Measurements from ENCODE around the gene MGAT3. TPM values are rescaled to one million over a fixed set of nuclear protein-coding genes. Genes with fewer than 3 reads are reported as not detected.
A peak's percentile ranks its signal among the peaks of the same experiment; 100 is the strongest.

MGAT3 gene
- total RNA-seq, 2 experiments from 2014 or later: 16.3 to 44.3 TPM

- Histone ChIP-seq H3K27ac (ENCODE audit: low read depth, low read length, poor library complexity, severe bottlenecking) (peak overlapping the region; percentile 96), H3K4me2 (ENCODE audit: low read length) (peak overlapping the region; percentile 57), H3K79me2 (ENCODE audit: insufficient read depth, low read depth, low read length) (peaks cover 10% of the 10 kb centered on the region), H3K4me1 (ENCODE audit: insufficient read depth, low read length, poor library complexity, severe bottlenecking) (peaks cover 87% of the 10 kb centered on the region), H3K36me3 (ENCODE audit: insufficient read depth, low read length) (no peaks in the 10 kb centered on the region), H2AFZ (ENCODE audit: low read length) (peak overlapping the region; percentile 78; the same call in 1 of the 2 replicates), H3K9me3 (ENCODE audit: low read length) (no peaks in the 10 kb centered on the region), H4K20me1 (ENCODE audit: insufficient read depth, low read length) (no peaks in the 10 kb centered on the region), H3K9me2 (ENCODE audit: insufficient read depth, low read length) (no peaks in the 10 kb centered on the region), H3K4me3 (ENCODE audit: low read depth, low read length, poor library complexity, severe bottlenecking) (peak overlapping the region; percentile 33)
- DNase-seq (ENCODE audit: low spot score): no peak
- ChIA-PET CTCF (ENCODE audit: unreplicated experiment) (no interaction called here), POLR2A (interaction anchor here (0.7 kb wide), 2 partner anchors 41 to 71 kb away, joined by 3 to 4 read pairs; no protein-coding TSS in a partner anchor)
- intact Hi-C loops (cut with micrococcal nuclease; ENCODE audit: unreplicated experiment): loop anchor here (10.0 kb wide), 2 partner anchors 99 to 689 kb away; partner anchors contain the start of genes SUN2 and SYNGR1
- BruUV-seq (replicated peaks): no TSS peak
- TF ChIP-seq EZH2phosphoT487 (IDR thresholded peaks at IDR 0.05; ENCODE audit: borderline replicate concordance, low read depth, low read length) (no peak), CTCF (conservative IDR thresholded peaks at IDR 0.05; ENCODE audit: low read length) (no peak)
These were observed 13.4 kb upstream of the MGAT3 start for GRCh38 chr22:39443398-39443797.

GRCh38 chr22:39444247-39444800, 12.5 kb upstream of the MGAT3 start:
- no TSS peak for BruUV-seq (replicated peaks)
- CTCF ChIA-PET (ENCODE audit: unreplicated experiment): no interaction called here

More at GRCh38 chr22:39444247-39444800, 12.5 kb upstream of the MGAT3 start:
- DNase-seq (ENCODE audit: low spot score): no peak
- no peaks in the 10 kb centered on the region for H3K9me2 ChIP-seq (ENCODE audit: insufficient read depth, low read length)
- H3K36me3 ChIP-seq (ENCODE audit: insufficient read depth, low read length): no peaks in the 10 kb centered on the region
- H3K4me3 ChIP-seq (ENCODE audit: low read depth, low read length, poor library complexity, severe bottlenecking): no peak overlapping the region
- peaks cover 19% of the 10 kb centered on the region for H3K79me2 ChIP-seq (ENCODE audit: insufficient read depth, low read depth, low read length)
- peak overlapping the region; percentile 75 for H3K4me2 ChIP-seq (ENCODE audit: low read length)
- TF ChIP-seq CTCF (conservative IDR thresholded peaks at IDR 0.05; ENCODE audit: low read length): no peak
- no peak for TF ChIP-seq EZH2phosphoT487 (IDR thresholded peaks at IDR 0.05; ENCODE audit: borderline replicate concordance, low read depth, low read length)
- H3K27ac ChIP-seq (ENCODE audit: low read depth, low read length, poor library complexity, severe bottlenecking): peak overlapping the region; percentile 96
- POLR2A ChIA-PET: interaction anchor here (1.1 kb wide), 1 partner anchor 10 kb away, joined by 3 read pairs; no protein-coding TSS in a partner anchor
- no peaks in the 10 kb centered on the region for H3K9me3 ChIP-seq (ENCODE audit: low read length)
- H4K20me1 ChIP-seq (ENCODE audit: insufficient read depth, low read length): no peaks in the 10 kb centered on the region
- H2AFZ ChIP-seq (ENCODE audit: low read length): peak overlapping the region; percentile 78
- H3K4me1 ChIP-seq (ENCODE audit: insufficient read depth, low read length, poor library complexity, severe bottlenecking): peaks cover 87% of the 10 kb centered on the region
- intact Hi-C loops (cut with micrococcal nuclease; ENCODE audit: unreplicated experiment): loop anchor here (10.0 kb wide), 2 partner anchors 100 to 690 kb away; partner anchors contain the start of genes SUN2 and SYNGR1

Measured in OCI-LY7 (cell line).